Kidney epithelial cell (primary cell): ENCODE measurements around the gene COX17. TPM values are rescaled to one million over a fixed set of nuclear protein-coding genes. Genes with fewer than 3 reads are reported as not detected.

Experiments used
- DNase-seq: peaks from one replicate; pipeline ENCODE4 v3.0.0-alpha.2; 2010; ENCODE audit warnings: low read depth
- H3K27me3 ChIP-seq: 2 replicates; pipeline ENCODE4 v1.6.0; 2011; ENCODE audit warnings: low read length; ENCODE audit not compliant: control insufficient read depth, insufficient read depth
- H3K36me3 ChIP-seq: 2 replicates; pipeline ENCODE4 v1.5.1; 2011; ENCODE audit warnings: low read length; ENCODE audit not compliant: control insufficient read depth, insufficient read depth
- H3K4me3 ChIP-seq: 2 replicates; pipeline ENCODE4 v1.5.1; 2011; ENCODE audit warnings: low read depth, mild to moderate bottlenecking, control low read depth, low read length
- CTCF ChIP-seq: IDR thresholded peaks from 2 replicates; pipeline ENCODE4 v1.5.1; 2011; ENCODE audit warnings: mild to moderate bottlenecking, moderate library complexity, low read length, control low read depth, inconsistent platforms; ENCODE audit not compliant: insufficient read depth, poor library complexity, severe bottlenecking
- total RNA-seq: library from RNA; depleted of rRNA; stranded (reverse); fragments of >200 nt; gene quantifications from 2 replicates; pipeline ENCODE4 v1.2.3, GENCODE V29; 2015

The COX17 gene
- total RNA-seq, 1 donor from 2014 or later, result 27.4 TPM

GRCh38 chr3:119632829-119633228 lies 44.4 kb downstream of the COX17 start:
- Histone ChIP-seq H3K27me3 (no peaks in the 10 kb centered on the region), H3K36me3 (no peaks in the 10 kb centered on the region), H3K4me3 (no peak overlapping the region)
- no peak for DNase-seq
- no peak for TF ChIP-seq CTCF

GRCh38 chr3:119632216-119632615 lies 45.0 kb downstream of the COX17 start:
- DNase-seq, result no peak
- no peaks in the 10 kb centered on the region for H3K36me3 ChIP-seq
- TF ChIP-seq CTCF, result no peak
- H3K4me3 ChIP-seq, result no peak overlapping the region
- H3K27me3 ChIP-seq, result no peaks in the 10 kb centered on the region

GRCh38 chr3:119631516-119631915 lies 45.7 kb downstream of the COX17 start:
- DNase-seq, result no peak
- no peak overlapping the region for H3K4me3 ChIP-seq
- TF ChIP-seq CTCF, result no peak
- H3K36me3 ChIP-seq, result no peaks in the 10 kb centered on the region
- no peaks in the 10 kb centered on the region for H3K27me3 ChIP-seq

- Histone ChIP-seq H3K36me3 (no peaks in the 10 kb centered on the region), H3K27me3 (no peaks in the 10 kb centered on the region), H3K4me3 (no peak overlapping the region)
- no peak for DNase-seq
- no peak for TF ChIP-seq CTCF
Measured at GRCh38 chr3:119630880-119631329, 46.3 kb downstream of the COX17 start.

- DNase-seq, result no peak
- TF ChIP-seq CTCF, result no peak
- no peak overlapping the region for H3K4me3 ChIP-seq
Measured at GRCh38 chr3:119630128-119630879, 46.9 kb downstream of the COX17 start.

More at GRCh38 chr3:119630128-119630879, 46.9 kb downstream of the COX17 start:
- no peaks in the 10 kb centered on the region for H3K36me3 ChIP-seq
- H3K27me3 ChIP-seq, result no peaks in the 10 kb centered on the region
